HEK293 (cell line): ENCODE data around the gene C1orf74.

Experiments used
- ATF2 ChIP-seq: fragments of 450-650 bp; formaldehyde crosslinking; IDR thresholded peaks from 2 replicates; pipeline ENCODE4 v1.5.1; 2016; ENCODE audit warnings: missing biosample characterization, missing genetic modification characterization, low read depth
- BCL11B ChIP-seq: fragments of 450-650 bp; formaldehyde crosslinking; IDR thresholded peaks from 2 replicates; pipeline ENCODE4 v1.5.1; 2016; ENCODE audit warnings: low read depth, missing biosample characterization, missing genetic modification characterization
- CTCF ChIP-seq: fragments of 450-650 bp; formaldehyde crosslinking; IDR thresholded peaks from 2 replicates; pipeline ENCODE4 v1.5.1; 2016; ENCODE audit warnings: missing biosample characterization, missing genetic modification characterization
- GFI1B ChIP-seq: fragments of 450-650 bp; formaldehyde crosslinking; IDR thresholded peaks from 2 replicates; pipeline ENCODE4 v1.5.1; 2016; ENCODE audit warnings: missing biosample characterization, missing genetic modification characterization
- KLF1 ChIP-seq: fragments of 450-650 bp; formaldehyde crosslinking; IDR thresholded peaks from 2 replicates; pipeline ENCODE4 v1.5.1; 2016; ENCODE audit warnings: missing biosample characterization, missing genetic modification characterization
- SETDB1 ChIP-seq: IDR thresholded peaks from one replicate; pipeline ENCODE4 v1.6.1; 2017; ENCODE audit warnings: mild to moderate bottlenecking, low read length, moderate library complexity, mixed read lengths; ENCODE audit not compliant: insufficient read length
- YY1 ChIP-seq: fragments of 450-650 bp; formaldehyde crosslinking; IDR thresholded peaks from 2 replicates; pipeline ENCODE4 v1.5.1; 2018; ENCODE audit warnings: missing biosample characterization, missing genetic modification characterization
- ZNF354C ChIP-seq: fragments of 450-650 bp; formaldehyde crosslinking; IDR thresholded peaks from 2 replicates; pipeline ENCODE4 v1.5.1; 2016; ENCODE audit warnings: missing biosample characterization, missing genetic modification characterization, low read depth, borderline replicate concordance
- ZNF629 ChIP-seq: fragments of 450-650 bp; formaldehyde crosslinking; IDR thresholded peaks from 2 replicates; pipeline ENCODE4 v1.5.1; 2017; ENCODE audit warnings: missing biosample characterization, missing genetic modification characterization

- TF ChIP-seq KLF1 (tag by site-specific recombination) = no peak
- TF ChIP-seq GFI1B (tag by site-specific recombination) = no peak
- no peak for TF ChIP-seq ZNF354C (tag by site-specific recombination)
- TF ChIP-seq YY1 (tag by site-specific recombination) = no peak
- no peak for TF ChIP-seq ATF2 (tag by site-specific recombination)
- no peak for TF ChIP-seq CTCF (tag by site-specific recombination)
- no peak for TF ChIP-seq BCL11B (tag by site-specific recombination)
- TF ChIP-seq SETDB1 = no peak
- no peak for TF ChIP-seq ZNF629 (tag by site-specific recombination)
These were observed 38.3 kb upstream of the C1orf74 start for GRCh38 chr1:209822706-209823105.
